ENCODE measurements around the gene RIMS1.

DNA sequence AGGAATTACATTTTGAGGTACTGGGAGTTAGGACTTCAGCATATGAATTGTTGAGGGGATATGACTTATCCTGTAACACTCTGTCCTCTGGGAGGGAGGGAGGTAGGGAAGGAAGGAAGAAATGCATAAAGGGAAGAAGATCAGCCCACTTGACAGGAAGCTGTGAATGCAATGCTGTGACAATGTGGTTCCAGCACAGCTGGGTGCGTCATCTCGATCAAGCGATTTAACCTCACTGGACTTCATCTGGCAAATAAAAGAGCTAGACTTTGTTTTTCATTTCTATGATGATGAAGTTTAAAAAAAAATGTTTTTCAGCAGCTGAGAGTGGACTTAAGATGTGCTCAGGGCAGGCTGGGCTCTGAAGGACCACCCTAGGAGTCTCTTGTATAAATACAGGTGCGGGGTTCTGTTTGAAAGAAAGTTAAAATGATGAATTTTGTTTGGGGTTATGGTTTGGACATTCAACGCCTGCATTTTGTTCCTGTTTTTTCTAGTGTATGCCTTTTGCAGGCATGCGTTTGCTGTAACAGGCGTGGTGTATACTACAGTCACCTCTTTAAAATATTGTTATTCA lies 178.1 kb downstream of the RIMS1 start:
- no peak for TF ChIP-seq ZNF354B (CRISPR knock-in tag; IDR thresholded peaks at IDR 0.05)
- TF ChIP-seq ESRRA (CRISPR knock-in tag; IDR thresholded peaks at IDR 0.05; ENCODE audit: low read depth), result no peak
- TF ChIP-seq, protein P1, sequence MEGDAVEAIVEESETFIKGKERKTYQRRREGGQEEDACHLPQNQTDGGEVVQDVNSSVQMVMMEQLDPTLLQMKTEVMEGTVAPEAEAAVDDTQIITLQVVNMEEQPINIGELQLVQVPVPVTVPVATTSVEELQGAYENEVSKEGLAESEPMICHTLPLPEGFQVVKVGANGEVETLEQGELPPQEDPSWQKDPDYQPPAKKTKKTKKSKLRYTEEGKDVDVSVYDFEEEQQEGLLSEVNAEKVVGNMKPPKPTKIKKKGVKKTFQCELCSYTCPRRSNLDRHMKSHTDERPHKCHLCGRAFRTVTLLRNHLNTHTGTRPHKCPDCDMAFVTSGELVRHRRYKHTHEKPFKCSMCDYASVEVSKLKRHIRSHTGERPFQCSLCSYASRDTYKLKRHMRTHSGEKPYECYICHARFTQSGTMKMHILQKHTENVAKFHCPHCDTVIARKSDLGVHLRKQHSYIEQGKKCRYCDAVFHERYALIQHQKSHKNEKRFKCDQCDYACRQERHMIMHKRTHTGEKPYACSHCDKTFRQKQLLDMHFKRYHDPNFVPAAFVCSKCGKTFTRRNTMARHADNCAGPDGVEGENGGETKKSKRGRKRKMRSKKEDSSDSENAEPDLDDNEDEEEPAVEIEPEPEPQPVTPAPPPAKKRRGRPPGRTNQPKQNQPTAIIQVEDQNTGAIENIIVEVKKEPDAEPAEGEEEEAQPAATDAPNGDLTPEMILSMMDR (CRISPR knock-in tag; IDR thresholded peaks at IDR 0.05), result no peak
- TF ChIP-seq XRCC5 (optimal IDR thresholded peaks at IDR 0.05; ENCODE audit: low read length), result no peak
- no peak for TF ChIP-seq POLR2A (IDR thresholded peaks at IDR 0.05; ENCODE audit: insufficient read depth in 1 of 2, low read depth in 2 of 2, low read length in 2 of 2)
- no peak for TF ChIP-seq KAT7 (CRISPR knock-in tag; IDR thresholded peaks at IDR 0.05; ENCODE audit: borderline replicate concordance)
- TF ChIP-seq ZNF274 (CRISPR knock-in tag; IDR thresholded peaks at IDR 0.05), result no peak
- TF ChIP-seq FOXM1 (CRISPR knock-in tag; IDR thresholded peaks at IDR 0.05), result no peak
- TF ChIP-seq ZBTB21 (CRISPR knock-in tag; IDR thresholded peaks at IDR 0.05), result no peak
- TF ChIP-seq ZNF30 (CRISPR knock-in tag; IDR thresholded peaks at IDR 0.05), result no peak
- no peak for TF ChIP-seq CBX5 (CRISPR knock-in tag; IDR thresholded peaks at IDR 0.05; ENCODE audit: borderline replicate concordance)
- TF ChIP-seq, protein P2, sequence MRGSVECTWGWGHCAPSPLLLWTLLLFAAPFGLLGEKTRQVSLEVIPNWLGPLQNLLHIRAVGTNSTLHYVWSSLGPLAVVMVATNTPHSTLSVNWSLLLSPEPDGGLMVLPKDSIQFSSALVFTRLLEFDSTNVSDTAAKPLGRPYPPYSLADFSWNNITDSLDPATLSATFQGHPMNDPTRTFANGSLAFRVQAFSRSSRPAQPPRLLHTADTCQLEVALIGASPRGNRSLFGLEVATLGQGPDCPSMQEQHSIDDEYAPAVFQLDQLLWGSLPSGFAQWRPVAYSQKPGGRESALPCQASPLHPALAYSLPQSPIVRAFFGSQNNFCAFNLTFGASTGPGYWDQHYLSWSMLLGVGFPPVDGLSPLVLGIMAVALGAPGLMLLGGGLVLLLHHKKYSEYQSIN (CRISPR knock-in tag; IDR thresholded peaks at IDR 0.05; ENCODE audit: borderline replicate concordance), result no peak
- TF ChIP-seq, protein P3, sequence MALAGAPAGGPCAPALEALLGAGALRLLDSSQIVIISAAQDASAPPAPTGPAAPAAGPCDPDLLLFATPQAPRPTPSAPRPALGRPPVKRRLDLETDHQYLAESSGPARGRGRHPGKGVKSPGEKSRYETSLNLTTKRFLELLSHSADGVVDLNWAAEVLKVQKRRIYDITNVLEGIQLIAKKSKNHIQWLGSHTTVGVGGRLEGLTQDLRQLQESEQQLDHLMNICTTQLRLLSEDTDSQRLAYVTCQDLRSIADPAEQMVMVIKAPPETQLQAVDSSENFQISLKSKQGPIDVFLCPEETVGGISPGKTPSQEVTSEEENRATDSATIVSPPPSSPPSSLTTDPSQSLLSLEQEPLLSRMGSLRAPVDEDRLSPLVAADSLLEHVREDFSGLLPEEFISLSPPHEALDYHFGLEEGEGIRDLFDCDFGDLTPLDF (CRISPR knock-in tag; IDR thresholded peaks at IDR 0.05), result no peak

Data from HepG2 (cell line).